22Rv1 (cell line): Measurements from ENCODE around the gene SNORC.
"Not testable (repeated sequence)": the region's sequence is repeated elsewhere in the genome, so short reads cannot be mapped to it uniquely, and the experiment has no call there.

Source experiments
- H3K27ac ChIP-seq: fragments of 450-650 bp; 2 replicates; pipeline ENCODE4 v1.5.1; 2017
- CTCF ChIP-seq: fragments of 450-650 bp; IDR thresholded peaks from 2 replicates; pipeline ENCODE4 v1.5.1; 2017; ENCODE audit warnings: mild to moderate bottlenecking
- ZFX ChIP-seq: fragments of 450-650 bp; IDR thresholded peaks from 2 replicates; pipeline ENCODE4 v1.6.1; 2017; ENCODE audit warnings: antibody characterized with exemption, borderline replicate concordance

SNORC gene

GRCh38 chr2:232898592-232899543 is 28.8 kb downstream of the SNORC start:
- no peak overlapping the region for H3K27ac ChIP-seq
- TF ChIP-seq CTCF: no peak
- TF ChIP-seq ZFX: no peak

DNA sequence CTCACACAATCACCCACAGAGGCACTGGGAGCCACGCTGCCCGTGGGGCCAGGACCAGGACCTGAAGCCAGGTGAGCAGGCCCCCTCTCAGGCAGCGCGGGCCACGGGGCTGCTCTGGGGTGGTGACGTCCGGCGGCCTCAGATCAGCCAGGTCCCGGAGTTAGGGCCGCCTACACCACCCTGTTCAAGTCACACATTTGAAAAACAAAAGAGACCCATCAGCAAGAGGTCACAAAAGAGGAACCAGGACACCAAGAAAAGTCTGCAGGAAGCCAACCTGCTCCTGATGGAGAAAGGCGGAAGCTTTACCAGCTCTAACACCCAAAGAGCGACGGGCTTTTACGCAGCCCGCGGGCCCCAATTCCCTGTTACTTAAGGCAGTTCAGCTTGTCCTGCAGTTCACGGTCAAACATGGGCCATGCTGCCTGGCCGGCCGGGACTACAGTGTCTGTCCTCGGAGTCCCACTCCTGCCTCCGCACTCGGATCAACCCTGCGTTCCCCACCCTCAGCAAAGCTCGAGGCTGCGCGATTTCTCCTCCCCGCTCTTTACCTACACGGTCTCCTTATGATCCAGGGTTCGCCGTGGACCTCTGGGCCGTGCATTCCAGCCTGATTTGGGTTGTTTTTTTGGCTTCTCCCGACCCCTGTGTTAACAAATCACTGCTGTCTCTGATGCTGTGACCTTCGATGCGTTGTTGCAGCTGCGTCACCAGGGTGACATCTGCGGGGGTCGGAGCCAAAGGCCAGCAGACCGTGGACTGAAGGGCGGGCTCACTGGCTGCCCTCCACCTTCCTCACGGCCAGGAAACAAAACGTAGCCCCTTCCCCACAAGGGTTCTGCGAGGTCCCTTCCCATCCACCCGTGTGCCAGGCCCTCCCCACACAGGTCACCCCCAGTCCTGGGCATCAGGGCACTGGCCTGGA is 31.0 kb downstream of the SNORC start:
- TF ChIP-seq ZFX (no peak), CTCF (no peak)
- no peak overlapping the region for H3K27ac ChIP-seq

GRCh38 chr2:232901736-232902578 is 31.9 kb downstream of the SNORC start:
- TF ChIP-seq ZFX (no peak), CTCF (no peak)
- H3K27ac ChIP-seq: no peak overlapping the region

DNA sequence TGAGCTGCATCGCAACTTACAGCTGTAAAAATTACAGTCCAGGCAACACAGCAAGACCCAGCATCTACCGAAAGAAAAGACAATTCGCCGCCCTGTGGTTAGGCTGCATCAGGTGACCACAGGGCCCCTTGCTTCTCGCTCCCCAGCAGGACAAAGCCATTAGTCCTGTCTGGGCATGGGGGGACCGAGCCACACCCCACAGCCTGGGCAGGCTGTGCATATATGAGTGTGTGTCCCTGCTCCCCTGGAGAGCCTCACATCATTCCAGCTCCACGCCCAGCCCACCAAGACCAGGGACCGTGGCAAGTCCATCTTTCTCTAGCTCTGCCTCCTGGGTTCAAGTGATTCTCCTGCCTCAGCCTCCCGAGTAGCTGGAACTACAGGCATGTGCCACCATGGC is 33.9 kb downstream of the SNORC start:
- TF ChIP-seq ZFX (no peak), CTCF (no peak)
- H3K27ac ChIP-seq: no peak overlapping the region

DNA sequence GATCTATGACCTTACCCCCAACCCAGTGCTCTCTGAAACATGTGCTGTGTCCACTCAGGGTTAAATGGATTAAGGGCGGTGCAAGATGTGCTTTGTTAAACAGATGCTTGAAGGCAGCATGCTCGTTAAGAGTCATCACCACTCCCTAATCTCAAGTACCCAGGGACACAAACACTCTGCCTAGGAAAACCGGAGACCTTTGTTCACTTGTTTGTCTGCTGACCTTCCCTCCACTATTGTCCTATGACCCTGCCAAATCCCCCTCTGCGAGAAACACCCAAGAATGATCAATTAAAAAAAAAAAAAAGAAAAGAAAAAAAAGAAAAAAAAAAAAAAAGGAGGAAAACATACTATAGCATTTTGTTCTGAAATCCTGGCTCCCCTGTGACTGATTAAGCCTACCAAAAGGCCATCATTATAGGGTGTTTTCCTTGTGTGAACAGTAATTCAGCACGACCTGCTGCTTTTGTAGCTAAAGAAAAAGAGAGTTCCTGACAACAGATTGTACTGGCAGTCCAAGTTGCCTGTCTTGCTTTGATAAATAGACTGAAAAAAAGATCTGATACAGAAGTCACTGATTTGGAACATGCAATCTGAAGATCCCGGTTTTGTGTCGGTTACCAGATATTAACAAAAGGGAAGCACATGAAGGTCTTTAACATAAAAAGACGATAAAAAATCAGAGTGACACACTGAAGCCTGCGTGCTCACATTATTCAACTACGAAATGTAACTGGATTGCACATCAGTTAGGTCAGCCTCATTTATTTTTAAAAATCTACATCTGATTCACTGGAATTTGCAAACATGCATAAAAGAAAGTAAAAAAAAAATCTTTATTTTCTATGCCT is 37.0 kb downstream of the SNORC start:
- not testable (repeated sequence) for H3K27ac ChIP-seq

GRCh38 chr2:232907718-232908085 is 37.6 kb downstream of the SNORC start:
- not testable (repeated sequence) for H3K27ac ChIP-seq

- no peak overlapping the region for H3K27ac ChIP-seq
- no peak for TF ChIP-seq ZFX
- no peak for TF ChIP-seq CTCF
Observed at GRCh38 chr2:232908695-232909094, 38.6 kb downstream of the SNORC start.
